ENCODE data around the gene MICAL3. TPM values are rescaled to one million over a fixed set of nuclear protein-coding genes. Genes with fewer than 3 reads are reported as not detected.

MICAL3 gene
- total and polyA plus RNA-seq, 9 of the 15 experiments (the other 6 are each of a cell fraction or from before 2014, with no cell fraction given) = 0.53 to 32.1 (median 12.3) TPM

- TF ChIP-seq, protein P1, sequence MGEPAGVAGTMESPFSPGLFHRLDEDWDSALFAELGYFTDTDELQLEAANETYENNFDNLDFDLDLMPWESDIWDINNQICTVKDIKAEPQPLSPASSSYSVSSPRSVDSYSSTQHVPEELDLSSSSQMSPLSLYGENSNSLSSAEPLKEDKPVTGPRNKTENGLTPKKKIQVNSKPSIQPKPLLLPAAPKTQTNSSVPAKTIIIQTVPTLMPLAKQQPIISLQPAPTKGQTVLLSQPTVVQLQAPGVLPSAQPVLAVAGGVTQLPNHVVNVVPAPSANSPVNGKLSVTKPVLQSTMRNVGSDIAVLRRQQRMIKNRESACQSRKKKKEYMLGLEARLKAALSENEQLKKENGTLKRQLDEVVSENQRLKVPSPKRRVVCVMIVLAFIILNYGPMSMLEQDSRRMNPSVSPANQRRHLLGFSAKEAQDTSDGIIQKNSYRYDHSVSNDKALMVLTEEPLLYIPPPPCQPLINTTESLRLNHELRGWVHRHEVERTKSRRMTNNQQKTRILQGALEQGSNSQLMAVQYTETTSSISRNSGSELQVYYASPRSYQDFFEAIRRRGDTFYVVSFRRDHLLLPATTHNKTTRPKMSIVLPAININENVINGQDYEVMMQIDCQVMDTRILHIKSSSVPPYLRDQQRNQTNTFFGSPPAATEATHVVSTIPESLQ (CRISPR knock-in tag; IDR thresholded peaks at IDR 0.05) = no peak
- TF ChIP-seq ZNF57 (CRISPR knock-in tag; IDR thresholded peaks at IDR 0.05) = no peak
- TF ChIP-seq RBBP5 (IDR thresholded peaks at IDR 0.05; ENCODE audit: borderline replicate concordance, insufficient read depth, low read length, poor library complexity, severe bottlenecking) = peak; percentile 65
- peak; percentile 54; the same call in 1 of the 2 replicates for TF ChIP-seq E2F3 (CRISPR knock-in tag; IDR thresholded peaks at IDR 0.05)
- peak; percentile 99 for TF ChIP-seq ZBTB9 (CRISPR knock-in tag; IDR thresholded peaks at IDR 0.05)
- TF ChIP-seq GATAD2A (IDR thresholded peaks at IDR 0.05) = no peak
- TF ChIP-seq FUS (optimal IDR thresholded peaks at IDR 0.05; ENCODE audit: low read depth, low read length) = no peak
- TF ChIP-seq, protein P2, sequence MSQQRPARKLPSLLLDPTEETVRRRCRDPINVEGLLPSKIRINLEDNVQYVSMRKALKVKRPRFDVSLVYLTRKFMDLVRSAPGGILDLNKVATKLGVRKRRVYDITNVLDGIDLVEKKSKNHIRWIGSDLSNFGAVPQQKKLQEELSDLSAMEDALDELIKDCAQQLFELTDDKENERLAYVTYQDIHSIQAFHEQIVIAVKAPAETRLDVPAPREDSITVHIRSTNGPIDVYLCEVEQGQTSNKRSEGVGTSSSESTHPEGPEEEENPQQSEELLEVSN (IDR thresholded peaks at IDR 0.05; ENCODE audit: borderline replicate concordance in 1 of 2, extremely low read depth in 1 of 2, insufficient read depth in 1 of 2, insufficient read length in 1 of 2, low read depth in 1 of 2, low read length in 1 of 2, poor library complexity in 1 of 2, severe bottlenecking in 1 of 2) = peak; percentile 88 to 95
- peak in 1 of 2 experiments; percentile 38; a peak in 1 of 4 replicates for TF ChIP-seq HDAC1 (IDR thresholded peaks at IDR 0.05)
- TF ChIP-seq ZNF384 (IDR thresholded peaks at IDR 0.05; ENCODE audit: low read depth, low read length) = no peak
- no peak for TF ChIP-seq ZC3H11A (IDR thresholded peaks at IDR 0.05; ENCODE audit: low read depth, low read length)
- TF ChIP-seq ZBTB17 (CRISPR knock-in tag; IDR thresholded peaks at IDR 0.05) = peak; percentile 67; the same call in 1 of the 2 replicates
- no peak for TF ChIP-seq SIX5 (IDR thresholded peaks at IDR 0.05; ENCODE audit: borderline replicate concordance in 1 of 2, insufficient read depth in 1 of 2, low read depth in 1 of 2, low read length in 2 of 2)
- TF ChIP-seq EWSR1 (IDR thresholded peaks at IDR 0.05; ENCODE audit: borderline replicate concordance, low read depth, partially characterized antibody) = no peak
- TF ChIP-seq GTF2F1 (IDR thresholded peaks at IDR 0.05; ENCODE audit: low read depth, low read length) = no peak
- no peak for TF ChIP-seq KDM2B (CRISPR knock-in tag; IDR thresholded peaks at IDR 0.05)
- no peak for TF ChIP-seq ZNF3 (CRISPR knock-in tag; IDR thresholded peaks at IDR 0.05)
- TF ChIP-seq RNF219 (CRISPR knock-in tag; IDR thresholded peaks at IDR 0.05) = no peak
- no peak for TF ChIP-seq PHF20 (IDR thresholded peaks at IDR 0.05; ENCODE audit: partially characterized antibody)
- TF ChIP-seq TEAD1 (CRISPR knock-in tag; IDR thresholded peaks at IDR 0.05) = peak in 1 of 2 experiments; percentile 74; a peak in 1 of 4 replicates
- TF ChIP-seq GABPA (tag; conservative IDR thresholded peaks at IDR 0.05; ENCODE audit: low read depth) = peak; percentile 61
Observed at GRCh38 chr22:17786435-17787161, 237.8 kb downstream of the MICAL3 start (continued).

All from K562 (cell line).